AG04450 (cell line): ENCODE results near the gene KLF3. TPM values are rescaled to one million over a fixed set of nuclear protein-coding genes. Genes with fewer than 3 reads are reported as not detected.

Experiments used
- CTCF ChIA-PET: fragments of 300-600, 350-600 bp; formaldehyde crosslinking; extraction: SDS; loops from one replicate; lab custom pipeline; 2022; ENCODE audit warnings: antibody characterized with exemption, inconsistent platforms; lab: Charles Lee
- POLR2A ChIA-PET: fragments of 350-600 bp; formaldehyde crosslinking; extraction: SDS; loops from one replicate; lab custom pipeline; 2021; ENCODE audit warnings: antibody characterized with exemption, inconsistent platforms; lab: Yijun Ruan, JAX
- DNase-seq: peaks from one replicate; pipeline ENCODE4 v3.0.0-alpha.2; 2011; ENCODE audit warnings: low read depth, low spot score
- H3K27ac ChIP-seq: one replicate; pipeline ENCODE4 v1.5.1; 2012; ENCODE audit warnings: low read depth, low read length, control low read depth
- H3K27me3 ChIP-seq: one replicate; pipeline ENCODE4 v1.6.0; 2012; ENCODE audit warnings: low read length; ENCODE audit not compliant: control insufficient read depth, insufficient read depth
- H3K4me3 ChIP-seq: 2 replicates; pipeline ENCODE4 v1.5.1; 2011; ENCODE audit warnings: mild to moderate bottlenecking, low read depth, low read length, control low read depth
- H3K9me3 ChIP-seq: 2 replicates; pipeline ENCODE4 v1.5.1; 2012; ENCODE audit warnings: low read length; ENCODE audit not compliant: control insufficient read depth, insufficient read depth
- polyA minus RNA-seq: library from RNA; depleted of rRNA, polyadenylated mRNA; stranded (reverse); fragments of >200 nt; gene quantifications from 2 replicates; pipeline ENCODE4 v1.2.3, GENCODE V29; 2011; rRNA and poly(A)+ RNA removed
- polyA plus RNA-seq: library from polyadenylated mRNA; depleted of rRNA; stranded (reverse); fragments of >200 nt; gene quantifications from 2 replicates; pipeline ENCODE4 v1.2.3, GENCODE V29; 2011; rRNA removed
- TF ChIP-seq, protein P1 (sequence below): IDR thresholded peaks from 2 replicates; pipeline ENCODE4 v1.5.1; 2011; ENCODE audit warnings: low read depth, low read length, control low read depth, inconsistent platforms

The KLF3 gene
- polyA plus RNA-seq: 22.1 and 24.3 TPM in 2 replicates
- polyA minus RNA-seq: 33.5 and 46.4 TPM in 2 replicates

DNA sequence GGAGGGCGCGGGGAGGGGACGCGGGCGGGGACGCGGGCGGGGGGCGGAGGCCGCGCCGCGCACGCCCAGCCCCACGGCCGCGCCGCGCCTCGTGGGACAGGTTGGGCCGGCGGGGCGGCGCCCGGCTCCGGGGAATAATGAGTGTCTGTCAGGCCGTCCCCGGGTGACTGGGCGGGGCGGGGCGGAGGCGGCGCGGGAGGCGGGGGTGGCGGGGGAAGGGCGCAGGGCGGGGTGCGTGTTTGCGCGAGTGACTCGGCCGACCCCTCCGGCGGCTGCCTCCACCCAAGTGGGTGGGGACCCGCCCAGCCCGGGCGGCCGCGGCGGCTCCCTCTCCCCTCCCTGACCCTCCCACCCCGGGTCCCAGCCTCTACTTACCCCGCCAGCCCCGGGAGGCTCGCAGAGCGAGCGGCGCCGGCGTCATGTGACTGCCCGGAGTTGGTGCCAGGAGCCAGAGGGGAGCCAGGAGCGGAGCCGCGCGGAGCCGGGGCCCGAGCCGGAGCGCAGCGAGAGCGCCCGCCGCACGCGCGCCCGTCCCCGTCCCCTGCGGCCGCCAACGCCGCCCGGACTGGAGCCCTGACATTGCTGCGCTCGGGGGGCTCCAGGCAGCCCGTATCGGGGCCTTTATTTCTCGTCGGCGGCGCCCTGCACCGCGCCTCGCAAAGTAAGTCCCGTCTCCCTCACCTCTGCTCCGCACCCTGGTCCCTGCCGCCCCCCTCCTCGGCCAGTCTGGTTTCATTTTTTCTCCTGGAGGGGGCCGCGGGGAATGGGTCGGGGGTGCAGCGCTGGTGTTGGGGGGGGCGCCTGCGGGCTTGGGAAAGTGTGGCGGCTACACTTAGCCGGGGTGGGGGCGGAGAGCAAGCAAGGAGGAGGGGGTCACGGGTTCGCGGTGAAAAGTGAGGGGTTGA, at the start of gene KLF3:
TSS of gene KLF3 (plus strand) at position 399 of the 905 bp plus-strand sequence. CDS start 16,427 bp downstream, outside the sequence.
- DNase-seq: peak; percentile 55
- CTCF ChIA-PET: interaction anchor here (0.6 to 1.0 kb wide), 3 partner anchors 11 to 466 kb away, joined by 3 to 9 read pairs (median 3); no protein-coding TSS in a partner anchor
- POLR2A ChIA-PET: interaction anchor here (0.6 to 1.3 kb wide), 6 partner anchors 28 to 590 kb away, joined by 3 to 4 read pairs (median 3); no protein-coding TSS in a partner anchor
- H3K27ac ChIP-seq: peak within 1 kb of the TSS; percentile 89
- TF ChIP-seq, protein P1, sequence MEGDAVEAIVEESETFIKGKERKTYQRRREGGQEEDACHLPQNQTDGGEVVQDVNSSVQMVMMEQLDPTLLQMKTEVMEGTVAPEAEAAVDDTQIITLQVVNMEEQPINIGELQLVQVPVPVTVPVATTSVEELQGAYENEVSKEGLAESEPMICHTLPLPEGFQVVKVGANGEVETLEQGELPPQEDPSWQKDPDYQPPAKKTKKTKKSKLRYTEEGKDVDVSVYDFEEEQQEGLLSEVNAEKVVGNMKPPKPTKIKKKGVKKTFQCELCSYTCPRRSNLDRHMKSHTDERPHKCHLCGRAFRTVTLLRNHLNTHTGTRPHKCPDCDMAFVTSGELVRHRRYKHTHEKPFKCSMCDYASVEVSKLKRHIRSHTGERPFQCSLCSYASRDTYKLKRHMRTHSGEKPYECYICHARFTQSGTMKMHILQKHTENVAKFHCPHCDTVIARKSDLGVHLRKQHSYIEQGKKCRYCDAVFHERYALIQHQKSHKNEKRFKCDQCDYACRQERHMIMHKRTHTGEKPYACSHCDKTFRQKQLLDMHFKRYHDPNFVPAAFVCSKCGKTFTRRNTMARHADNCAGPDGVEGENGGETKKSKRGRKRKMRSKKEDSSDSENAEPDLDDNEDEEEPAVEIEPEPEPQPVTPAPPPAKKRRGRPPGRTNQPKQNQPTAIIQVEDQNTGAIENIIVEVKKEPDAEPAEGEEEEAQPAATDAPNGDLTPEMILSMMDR: no peak
- no peaks in the 10 kb centered on the region for H3K27me3 ChIP-seq
- H3K4me3 ChIP-seq: peak within 1 kb of the TSS; percentile 73
- H3K9me3 ChIP-seq: no peaks in the 10 kb centered on the region; the same call in 1 of the 2 replicates

DNA sequence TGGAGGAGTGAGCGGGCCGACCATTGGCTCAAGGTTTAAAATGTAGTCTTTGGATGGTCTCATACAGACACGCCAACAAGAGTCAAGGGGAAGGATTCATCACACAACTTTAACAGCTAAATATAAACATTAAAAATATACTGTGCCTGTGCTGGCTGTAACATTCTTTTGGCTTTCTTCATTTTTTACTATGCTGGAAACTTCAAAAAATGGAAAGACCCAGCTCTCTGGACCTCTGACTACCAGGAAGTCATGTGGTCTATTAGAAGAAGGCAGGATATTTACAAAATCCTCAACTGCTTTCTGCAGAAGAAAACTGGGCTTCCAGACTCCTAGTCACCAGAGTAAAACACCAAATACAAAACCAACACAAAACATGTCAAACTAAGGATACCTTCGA, 49.8 kb upstream of the KLF3 start:
- Histone ChIP-seq H3K9me3 (no peaks in the 10 kb centered on the region), H3K27ac (no peak overlapping the region), H3K27me3 (no peaks in the 10 kb centered on the region), H3K4me3 (no peak overlapping the region)
- ChIA-PET POLR2A (interaction anchor here (1.1 kb wide), 1 partner anchor 10 kb away, joined by 3 read pairs; no protein-coding TSS in a partner anchor), CTCF (interaction anchor here (1.5 kb wide), 1 partner anchor 45 kb away, joined by 4 read pairs; no protein-coding TSS in a partner anchor)
- TF ChIP-seq, protein P1: no peak
- no peak for DNase-seq

DNA sequence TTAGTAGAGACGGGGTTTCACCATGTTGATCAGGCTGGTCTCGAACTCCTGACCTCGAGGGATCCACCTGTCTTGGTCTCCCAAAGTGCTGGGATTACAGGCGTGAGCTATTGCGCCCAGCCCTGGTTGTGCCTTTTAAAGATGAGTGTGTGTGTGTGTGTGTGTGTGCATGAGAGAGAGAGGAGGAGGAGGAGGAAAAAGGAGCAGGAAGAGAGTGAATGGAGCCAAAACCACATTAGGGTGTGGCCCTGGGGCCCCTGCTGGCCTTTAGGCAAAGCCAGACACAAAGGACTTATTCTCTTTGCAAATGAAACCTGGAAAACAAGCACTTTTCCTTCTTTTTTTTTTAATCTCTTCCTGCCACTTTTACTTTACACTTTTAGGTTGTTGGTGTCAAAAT, 48.2 kb upstream of the KLF3 start:
- H3K9me3 ChIP-seq: no peaks in the 10 kb centered on the region
- H3K4me3 ChIP-seq: no peak overlapping the region
- CTCF ChIA-PET: no interaction called here
- DNase-seq: no peak
- H3K27me3 ChIP-seq: no peaks in the 10 kb centered on the region
- TF ChIP-seq, protein P1: no peak
- no peak overlapping the region for H3K27ac ChIP-seq
- POLR2A ChIA-PET: no interaction called here

DNA sequence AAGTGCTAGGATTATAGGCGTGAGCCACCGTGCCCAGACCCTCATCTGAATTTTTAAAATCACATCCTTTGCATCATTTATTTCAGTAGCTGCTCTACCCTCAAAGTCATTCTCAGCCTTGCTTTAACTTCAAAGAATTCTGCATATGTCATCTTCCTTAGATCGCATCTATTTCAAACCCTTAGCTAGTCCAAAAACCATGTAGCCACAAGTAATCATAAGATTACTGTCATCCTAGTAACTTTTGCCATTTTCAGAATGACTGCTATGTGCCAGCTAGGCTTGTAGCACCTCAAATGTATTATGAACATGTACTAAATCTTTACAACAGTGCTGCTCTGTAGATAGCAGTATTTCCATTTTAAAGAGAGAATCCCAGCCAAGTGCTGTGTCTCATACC, 45.5 kb upstream of the KLF3 start:
- H3K27me3 ChIP-seq: no peaks in the 10 kb centered on the region
- H3K27ac ChIP-seq: no peak overlapping the region
- DNase-seq: no peak
- H3K4me3 ChIP-seq: no peak overlapping the region
- H3K9me3 ChIP-seq: no peaks in the 10 kb centered on the region
- CTCF ChIA-PET: no interaction called here
- POLR2A ChIA-PET: no interaction called here
- TF ChIP-seq, protein P1: no peak

DNA sequence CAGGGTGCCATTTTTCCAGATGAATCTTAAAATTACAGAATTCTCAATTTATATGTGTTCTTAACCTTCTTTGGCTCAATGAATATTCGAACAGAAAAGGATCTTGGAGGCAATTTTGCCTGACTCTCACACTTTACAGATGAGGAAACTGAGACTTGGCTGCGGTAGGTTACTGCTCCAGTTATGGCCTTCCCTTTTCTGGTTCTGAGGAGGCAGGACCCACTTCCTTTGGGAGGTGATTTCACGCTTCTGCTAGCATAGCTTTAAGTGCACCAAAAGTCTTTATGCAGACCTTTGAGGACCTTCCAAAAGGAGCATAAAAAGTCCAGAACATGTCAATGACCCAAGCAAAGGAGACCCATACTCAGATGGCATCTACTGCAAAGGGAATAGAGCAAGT, 44.7 kb upstream of the KLF3 start:
- no peaks in the 10 kb centered on the region for H3K27me3 ChIP-seq
- no peaks in the 10 kb centered on the region for H3K9me3 ChIP-seq
- no peak overlapping the region for H3K27ac ChIP-seq
- POLR2A ChIA-PET: no interaction called here
- DNase-seq: no peak
- H3K4me3 ChIP-seq: no peak overlapping the region
- CTCF ChIA-PET: interaction anchor here (1.0 kb wide), 1 partner anchor 56 kb away, joined by 3 read pairs; no protein-coding TSS in a partner anchor
- TF ChIP-seq, protein P1: no peak
